ENCODE data around the gene CPEB1.

The CPEB1 gene

GRCh38 chr15:82595203-82595602 lies 52.0 kb downstream of the CPEB1 start:
- DNase-seq (ENCODE audit: low read depth in 2 of 2) = no peak

- DNase-seq (ENCODE audit: low read depth in 2 of 2) = no peak
These were observed 59.4 kb downstream of the CPEB1 start for GRCh38 chr15:82587805-82588204.

- DNase-seq (ENCODE audit: low read depth in 2 of 2) = no peak
These were observed 62.1 kb downstream of the CPEB1 start for GRCh38 chr15:82585072-82585471.

GRCh38 chr15:82580713-82581112 lies 66.5 kb downstream of the CPEB1 start:
- DNase-seq (ENCODE audit: low read depth in 2 of 2) = no peak

- no peak for DNase-seq (ENCODE audit: low read depth in 2 of 2)
These were observed 71.8 kb downstream of the CPEB1 start for GRCh38 chr15:82575335-82575734.

- DNase-seq (ENCODE audit: low read depth in 2 of 2) = no peak
These were observed 74.2 kb downstream of the CPEB1 start for GRCh38 chr15:82572986-82573385.

GRCh38 chr15:82572311-82572710 lies 74.9 kb downstream of the CPEB1 start:
- DNase-seq (ENCODE audit: low read depth in 2 of 2) = no peak

- DNase-seq (ENCODE audit: low read depth in 2 of 2) = no peak
These were observed 75.4 kb downstream of the CPEB1 start for GRCh38 chr15:82571722-82572222.

GRCh38 chr15:82570721-82571508 lies 76.2 kb downstream of the CPEB1 start:
- no peak for DNase-seq (ENCODE audit: low read depth in 2 of 2)

- DNase-seq (ENCODE audit: low read depth in 2 of 2) = no peak
These were observed 77.3 kb downstream of the CPEB1 start for GRCh38 chr15:82569834-82570233.

- DNase-seq (ENCODE audit: low read depth in 2 of 2) = no peak
These were observed 78.2 kb downstream of the CPEB1 start for GRCh38 chr15:82568986-82569385.

GRCh38 chr15:82567661-82568060 lies 79.5 kb downstream of the CPEB1 start:
- DNase-seq (ENCODE audit: low read depth in 2 of 2) = no peak

- DNase-seq (ENCODE audit: low read depth in 2 of 2) = no peak
These were observed 80.5 kb downstream of the CPEB1 start for GRCh38 chr15:82566690-82567089.

- no peak for DNase-seq (ENCODE audit: low read depth in 2 of 2)
These were observed 88.7 kb downstream of the CPEB1 start for GRCh38 chr15:82558502-82558901.

- no peak for DNase-seq (ENCODE audit: low read depth in 2 of 2)
These were observed 90.7 kb downstream of the CPEB1 start for GRCh38 chr15:82556315-82557035.

GRCh38 chr15:82554849-82555248 lies 92.3 kb downstream of the CPEB1 start:
- DNase-seq (ENCODE audit: low read depth in 2 of 2) = no peak

GRCh38 chr15:82554351-82554750 lies 92.8 kb downstream of the CPEB1 start:
- DNase-seq (ENCODE audit: low read depth in 2 of 2) = no peak

GRCh38 chr15:82553846-82554245 lies 93.3 kb downstream of the CPEB1 start:
- DNase-seq (ENCODE audit: low read depth in 2 of 2) = no peak

GRCh38 chr15:82552861-82553260 lies 94.3 kb downstream of the CPEB1 start:
- no peak for DNase-seq (ENCODE audit: low read depth in 2 of 2)

- DNase-seq (ENCODE audit: low read depth in 2 of 2) = no peak
These were observed 95.4 kb downstream of the CPEB1 start for GRCh38 chr15:82551646-82552247.

- DNase-seq (ENCODE audit: low read depth in 2 of 2) = no peak
These were observed 97.9 kb downstream of the CPEB1 start for GRCh38 chr15:82549199-82549665.

- DNase-seq (ENCODE audit: low read depth in 2 of 2) = no peak
These were observed 98.5 kb downstream of the CPEB1 start for GRCh38 chr15:82548700-82549099.

- no peak for DNase-seq (ENCODE audit: low read depth in 2 of 2)
These were observed 101.7 kb downstream of the CPEB1 start for GRCh38 chr15:82545478-82545877.

Data from stimulated activated CD4-positive, alpha-beta T cell treated with anti-CD3 and anti-CD28 coated beads, Interleukin-1b, Interleukin-23, amount 100 ng/mL, for 1 hour (primary cell).